IMR-90 (cell line): ENCODE data around the gene IGDCC3. TPM values are rescaled to one million over a fixed set of nuclear protein-coding genes. Genes with fewer than 3 reads are reported as not detected.

Experiments
- ATAC-seq: fragments of 200-7000 bp; cut with Tn5 transposase; 2 replicates; pipeline ENCODE4 v1.9.1; 2020; ENCODE audit warnings: low read depth, mild to moderate bottlenecking, moderate library complexity
- BruUV-seq: library from RNA; stranded (reverse); fragments of 400-500 nt; replicated peaks from 2 replicates; lab custom pipeline; 2021; lab: Mats Ljungman, UMichigan
- CTCF ChIA-PET: fragments of 300-600 bp; formaldehyde crosslinking; extraction: SDS; loops from one replicate; lab custom pipeline; 2021; ENCODE audit warnings: antibody characterized with exemption; lab: Yijun Ruan, JAX
- POLR2A ChIA-PET: fragments of 300-600 bp; sonication (Branson Sonifier 250); formaldehyde crosslinking; loops from one replicate; lab custom pipeline; 2022; ENCODE audit warnings: antibody characterized with exemption; ENCODE audit not compliant: unreplicated experiment; lab: Charles Lee
- DNase-seq: peaks from one replicate; pipeline ENCODE4 v3.0.0; 2013
- H2AFZ ChIP-seq: replicated peaks from 2 replicates; pipeline ENCODE3; 2013; ENCODE audit warnings: low read length, mild to moderate bottlenecking; ENCODE audit not compliant: poor library complexity
- H2AK5ac ChIP-seq: 2 replicates; pipeline ENCODE4 v1.6.1; 2013; ENCODE audit warnings: low read depth, low read length, inconsistent platforms
- H2AK9ac ChIP-seq: replicated peaks from 2 replicates; pipeline ENCODE3; 2013; ENCODE audit warnings: mild to moderate bottlenecking, low read depth, low read length, moderate library complexity; ENCODE audit not compliant: poor library complexity
- H2BK120ac ChIP-seq: 2 replicates; pipeline ENCODE4 v1.6.1; 2013; ENCODE audit warnings: low read depth, low read length, inconsistent platforms
- H2BK15ac ChIP-seq: 3 replicates; pipeline ENCODE4 v1.6.1; 2013; ENCODE audit warnings: low read depth, low read length, inconsistent platforms
- H2BK20ac ChIP-seq: 2 replicates; pipeline ENCODE4 v1.6.1; 2013; ENCODE audit warnings: low read depth, mild to moderate bottlenecking, inconsistent platforms, low read length, moderate library complexity
- H2BK5ac ChIP-seq: 2 replicates; pipeline ENCODE4 v1.6.1; 2013; ENCODE audit warnings: mild to moderate bottlenecking, low read depth, low read length, inconsistent platforms; ENCODE audit not compliant: poor library complexity, severe bottlenecking
- H3K14ac ChIP-seq: replicated peaks from 2 replicates; pipeline ENCODE4 v1.6.1; 2013; ENCODE audit warnings: low read depth, low read length, inconsistent platforms
- H3K18ac ChIP-seq: 2 replicates; pipeline ENCODE4 v1.6.1; 2013; ENCODE audit warnings: low read depth, low read length, control low read depth
- H3K23ac ChIP-seq: 2 replicates; pipeline ENCODE4 v1.6.1; 2013; ENCODE audit warnings: low read depth, low read length, inconsistent platforms
- H3K27ac ChIP-seq: 2 replicates; pipeline ENCODE4 v1.5.1; 2013; ENCODE audit warnings: mild to moderate bottlenecking, control low read depth, low read length; ENCODE audit not compliant: insufficient read depth
- H3K27me3 ChIP-seq: 2 replicates; pipeline ENCODE4 v1.6.1; 2013; ENCODE audit warnings: low read length; ENCODE audit not compliant: control insufficient read depth, insufficient read depth
- H3K36me3 ChIP-seq: 2 replicates; pipeline ENCODE4 v1.6.1; 2013; ENCODE audit warnings: low read length, mixed read lengths; ENCODE audit not compliant: control insufficient read depth, insufficient read depth
- H3K4ac ChIP-seq: 2 replicates; pipeline ENCODE4 v1.6.1; 2013; ENCODE audit warnings: low read depth, low read length, inconsistent platforms
- H3K4me1 ChIP-seq: 2 replicates; pipeline ENCODE4 v1.6.1; 2013; ENCODE audit warnings: low read length, mixed read lengths; ENCODE audit not compliant: control insufficient read depth, insufficient read depth
- H3K4me2 ChIP-seq: 2 replicates; pipeline ENCODE4 v1.6.1; 2013; ENCODE audit warnings: low read depth, mild to moderate bottlenecking, control low read depth, low read length, moderate library complexity
- H3K4me3 ChIP-seq: 2 replicates; pipeline ENCODE4 v1.5.1; 2013; ENCODE audit warnings: low read depth, mild to moderate bottlenecking, control low read depth, low read length, moderate library complexity; ENCODE audit not compliant: insufficient read depth
- H3K56ac ChIP-seq: 2 replicates; pipeline ENCODE4 v1.6.1; 2013; ENCODE audit warnings: low read length, inconsistent platforms; ENCODE audit not compliant: insufficient read depth; ENCODE audit errors: extremely low read depth
- H3K79me1 ChIP-seq, 2 experiments: 2 replicates each; pipeline ENCODE4 v1.6.1; 2013; ENCODE audit warnings: low read length in 2 of 2, inconsistent platforms in 1 of 2, low read depth in 1 of 2
- H3K9ac ChIP-seq: 2 replicates; pipeline ENCODE4 v1.6.1; 2013; ENCODE audit warnings: low read depth, low read length, control low read depth
- H3K9me1 ChIP-seq: 2 replicates; pipeline ENCODE4 v1.6.1; 2013; ENCODE audit warnings: low read length, inconsistent platforms; ENCODE audit not compliant: insufficient read depth
- H3K9me3 ChIP-seq: 2 replicates; pipeline ENCODE4 v1.6.1; 2013; ENCODE audit warnings: low read length; ENCODE audit not compliant: control insufficient read depth, insufficient read depth
- H4K20me1 ChIP-seq: 2 replicates; pipeline ENCODE4 v1.6.1; 2013; ENCODE audit warnings: low read length, inconsistent platforms; ENCODE audit not compliant: insufficient read depth
- H4K5ac ChIP-seq: 2 replicates; pipeline ENCODE4 v1.6.1; 2013; ENCODE audit warnings: mild to moderate bottlenecking, low read depth, low read length, control low read depth
- H4K8ac ChIP-seq, 2 experiments: 2 replicates each; pipeline ENCODE4 v1.6.1; 2013; ENCODE audit warnings: low read depth in 2 of 2, low read length in 2 of 2, control low read depth in 1 of 2, inconsistent platforms in 1 of 2
- H4K91ac ChIP-seq: 2 replicates; pipeline ENCODE4 v1.6.1; 2013; ENCODE audit warnings: low read depth, low read length, inconsistent platforms; ENCODE audit not compliant: insufficient read depth
- CHD1 ChIP-seq: IDR thresholded peaks from 2 replicates; pipeline ENCODE4 v1.6.1; 2012; ENCODE audit warnings: low read depth, low read length, improper control_type of control experiment
- FOS ChIP-seq: fragments of 150-350 bp; IDR thresholded peaks from 2 replicates; pipeline ENCODE4 v1.6.1; 2016; ENCODE audit warnings: low read depth, low read length
- MAFK ChIP-seq: IDR thresholded peaks from 2 replicates; pipeline ENCODE4 v1.6.1; 2012; ENCODE audit warnings: low read depth, low read length, improper control_type of control experiment
- MXI1 ChIP-seq: IDR thresholded peaks from 2 replicates; pipeline ENCODE4 v1.6.1; 2012; ENCODE audit warnings: low read depth, mild to moderate bottlenecking, low read length, moderate library complexity, borderline replicate concordance
- POLR2A ChIP-seq: IDR thresholded peaks from 2 replicates; pipeline ENCODE4 v1.6.1; 2012; ENCODE audit warnings: mild to moderate bottlenecking, low read depth, low read length
- RFX5 ChIP-seq: IDR thresholded peaks from 2 replicates; pipeline ENCODE4 v1.8.0; 2012; ENCODE audit warnings: low read depth, mild to moderate bottlenecking, low read length, moderate library complexity
- WGBS, 2 experiments: methylation state at CpG; one replicate each; pipeline versions ENCODE4 v1.1.5 to v1.1.7; 2013; ENCODE audit warnings: missing lambda C conversion rate in 2 of 2; ENCODE audit not compliant: insufficient read length in 1 of 2; ENCODE audit errors: extremely low coverage in 2 of 2; 5-methylcytosine and 5-hydroxymethylcytosine counted together
- dilution Hi-C: fragments of 300-500 bp; cut with HindIII; formaldehyde crosslinking; loops from one replicate; pipeline ENCODE4 v1.14.3; 2018; ENCODE audit warnings: low sequenced_read_pairs; ENCODE audit not compliant: unreplicated experiment
- in situ Hi-C: fragments of 300-500 bp; cut with MboI; formaldehyde crosslinking; loops from 3 replicates; pipeline ENCODE4 v1.14.3; 2019; ENCODE audit warnings: low sequenced_read_pairs, inconsistent platforms, mixed read lengths
- intact Hi-C: fragments of 100-400 bp; cut with micrococcal nuclease; formaldehyde crosslinking; loops from 2 replicates; pipeline ENCODE4 v1.10.0; 2022
- polyA plus RNA-seq, 3 experiments: library from polyadenylated mRNA; depleted of rRNA; stranded (reverse); fragments of >200 nt; gene quantifications; 2 replicates each; pipeline ENCODE4 v1.2.3, GENCODE V29; 2012; ENCODE audit warnings: low replicate concordance in 1 of 3
- total RNA-seq: library from RNA; depleted of rRNA; stranded (reverse); fragments of >200 nt; gene quantifications from 2 replicates; pipeline ENCODE4 v1.2.3, GENCODE V29; 2012
- TF ChIP-seq, protein P1 (sequence below): fragments of 150-350 bp; IDR thresholded peaks from 2 replicates; pipeline ENCODE4 v1.6.1; 2017; ENCODE audit warnings: mild to moderate bottlenecking, antibody characterized with exemption, low read length, low read depth
- TF ChIP-seq, protein P2 (sequence below): fragments of 150-350 bp; IDR thresholded peaks from 2 replicates; pipeline ENCODE4 v1.6.1; 2016; ENCODE audit warnings: low read depth, mild to moderate bottlenecking, low read length, moderate library complexity, borderline replicate concordance

IGDCC3 gene
- total and polyA plus RNA-seq, 2 of the 4 experiments (the other 2 are of a cell fraction): 0.18 to 0.19 TPM

DNA sequence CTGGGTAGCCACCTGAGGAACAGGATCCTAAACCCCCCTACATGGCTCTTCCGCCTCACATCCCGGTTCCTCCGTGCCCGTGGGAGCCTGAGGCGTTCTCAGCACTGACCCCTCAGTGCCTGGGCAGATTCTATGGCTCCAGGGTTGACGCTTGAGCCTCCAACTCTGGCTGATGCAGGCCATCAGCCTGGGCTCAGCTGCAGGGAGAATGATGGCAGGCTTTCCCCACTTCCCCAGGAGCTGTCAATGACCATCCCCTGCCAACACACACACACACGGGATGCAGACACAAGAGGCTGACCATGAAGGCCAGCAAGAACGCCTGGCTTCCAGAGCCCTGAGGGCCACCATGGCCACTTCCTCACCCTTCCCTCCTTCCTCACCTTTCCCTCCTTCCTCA, 15.8 kb upstream of the IGDCC3 start:
- dilution Hi-C loops: no loop called here
- no peaks in the 10 kb centered on the region for H4K20me1 ChIP-seq
- no peak overlapping the region for H3K4me3 ChIP-seq
- no CpG with 5 or more reads among the region's 8 CpGs for WGBS, 2 experiments
- no peak overlapping the region for H3K14ac ChIP-seq
- no TSS peak for BruUV-seq
- H2BK5ac ChIP-seq: no peak overlapping the region
- DNase-seq (no peak), ATAC-seq (no peak)
- H3K9me1 ChIP-seq: no peaks in the 10 kb centered on the region; the same call in 1 of the 2 replicates
- no peak overlapping the region for H2BK15ac ChIP-seq
- TF ChIP-seq CHD1 (no peak), MAFK (no peak), MXI1 (no peak), POLR2A (no peak), RFX5 (no peak), FOS (no peak)
- TF ChIP-seq, protein P1, sequence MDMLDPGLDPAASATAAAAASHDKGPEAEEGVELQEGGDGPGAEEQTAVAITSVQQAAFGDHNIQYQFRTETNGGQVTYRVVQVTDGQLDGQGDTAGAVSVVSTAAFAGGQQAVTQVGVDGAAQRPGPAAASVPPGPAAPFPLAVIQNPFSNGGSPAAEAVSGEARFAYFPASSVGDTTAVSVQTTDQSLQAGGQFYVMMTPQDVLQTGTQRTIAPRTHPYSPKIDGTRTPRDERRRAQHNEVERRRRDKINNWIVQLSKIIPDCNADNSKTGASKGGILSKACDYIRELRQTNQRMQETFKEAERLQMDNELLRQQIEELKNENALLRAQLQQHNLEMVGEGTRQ: no peak
- TF ChIP-seq, protein P2, sequence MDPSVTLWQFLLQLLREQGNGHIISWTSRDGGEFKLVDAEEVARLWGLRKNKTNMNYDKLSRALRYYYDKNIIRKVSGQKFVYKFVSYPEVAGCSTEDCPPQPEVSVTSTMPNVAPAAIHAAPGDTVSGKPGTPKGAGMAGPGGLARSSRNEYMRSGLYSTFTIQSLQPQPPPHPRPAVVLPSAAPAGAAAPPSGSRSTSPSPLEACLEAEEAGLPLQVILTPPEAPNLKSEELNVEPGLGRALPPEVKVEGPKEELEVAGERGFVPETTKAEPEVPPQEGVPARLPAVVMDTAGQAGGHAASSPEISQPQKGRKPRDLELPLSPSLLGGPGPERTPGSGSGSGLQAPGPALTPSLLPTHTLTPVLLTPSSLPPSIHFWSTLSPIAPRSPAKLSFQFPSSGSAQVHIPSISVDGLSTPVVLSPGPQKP: no peak
- no peak overlapping the region for H3K9ac ChIP-seq
- POLR2A ChIA-PET: no interaction called here
- no peak overlapping the region for H3K18ac ChIP-seq
- CTCF ChIA-PET: no interaction called here
- no peak overlapping the region for H2BK120ac ChIP-seq
- no peak overlapping the region for H3K56ac ChIP-seq
- no peaks in the 10 kb centered on the region for H3K9me3 ChIP-seq
- no peak overlapping the region for H2BK20ac ChIP-seq
- H3K27me3 ChIP-seq: peaks cover 39% of the 10 kb centered on the region
- H3K4me1 ChIP-seq: no peaks in the 10 kb centered on the region
- no peaks in the 10 kb centered on the region for H3K79me1 ChIP-seq
- H3K23ac ChIP-seq: no peak overlapping the region
- no peak overlapping the region for H4K91ac ChIP-seq
- intact Hi-C loops: no loop called here
- H3K4me2 ChIP-seq: no peak overlapping the region
- no peak overlapping the region for H2AFZ ChIP-seq
- no peak overlapping the region for H3K4ac ChIP-seq
- in situ Hi-C loops: no loop called here
- H4K5ac ChIP-seq: no peak overlapping the region
- no peaks in the 10 kb centered on the region; the same call in 1 of the 2 replicates for H3K36me3 ChIP-seq
- H4K8ac ChIP-seq: no peak overlapping the region
- H2AK9ac ChIP-seq: no peak overlapping the region
- no peak overlapping the region for H2AK5ac ChIP-seq
- H3K27ac ChIP-seq: no peak overlapping the region
